ENCODE results near the gene PDE11A. TPM values are rescaled to one million over a fixed set of nuclear protein-coding genes. Genes with fewer than 3 reads are reported as not detected.
"Not testable (repeated sequence)": the region's sequence is repeated elsewhere in the genome, so short reads cannot be mapped to it uniquely, and the experiment has no call there.

The PDE11A gene
- total and polyA plus RNA-seq, 4 donors: 0.03 to 1.2 (median 0.58) TPM

DNA sequence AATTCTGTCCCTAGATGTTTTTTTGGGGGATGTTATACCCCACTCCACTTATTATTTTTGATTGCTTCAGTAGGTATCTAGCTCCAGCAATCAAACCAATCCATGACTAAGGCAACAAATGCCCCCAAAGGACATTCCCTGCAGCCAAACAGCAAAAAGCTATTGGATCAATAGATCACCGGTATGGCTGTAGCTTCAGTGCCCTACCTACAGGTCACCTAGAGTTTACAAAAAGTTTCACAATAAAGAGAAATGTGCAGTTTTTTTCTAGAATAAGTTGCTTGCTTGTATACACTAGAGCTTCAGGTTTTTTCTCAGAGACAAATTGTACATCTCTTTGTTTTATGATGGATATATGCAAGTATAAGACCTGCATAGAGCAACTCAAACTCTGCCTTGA, 27.7 kb downstream of the PDE11A start:
- DNase-seq (no peak), ATAC-seq (ENCODE audit: low FRiP score) (no peak)
- Histone ChIP-seq H3K4me3 (ENCODE audit: low read length in 2 of 2) (no peak overlapping the region), H3K36me3 (ENCODE audit: control insufficient read depth in 1 of 2, insufficient read depth in 2 of 2, low read length in 1 of 2) (no peaks in the 10 kb centered on the region), H3K9me3 (ENCODE audit: control insufficient read depth, low read length) (no peaks in the 10 kb centered on the region), H3K27me3 (ENCODE audit: control insufficient read depth in 1 of 2, insufficient read depth in 2 of 2, low read length in 1 of 2) (no peaks in the 10 kb centered on the region), H3K27ac (ENCODE audit: low read depth in 1 of 2, low read length in 2 of 2) (no peak overlapping the region), H3K4me1 (ENCODE audit: control insufficient read depth in 1 of 2, insufficient read depth in 2 of 2, low read length in 2 of 2) (no peaks in the 10 kb centered on the region)
- intact Hi-C loops (cut with DNase I): no loop called here
- 88 to 97% methylated on average over 1 of the region's 1 CpG for WGBS, 2 donors

DNA sequence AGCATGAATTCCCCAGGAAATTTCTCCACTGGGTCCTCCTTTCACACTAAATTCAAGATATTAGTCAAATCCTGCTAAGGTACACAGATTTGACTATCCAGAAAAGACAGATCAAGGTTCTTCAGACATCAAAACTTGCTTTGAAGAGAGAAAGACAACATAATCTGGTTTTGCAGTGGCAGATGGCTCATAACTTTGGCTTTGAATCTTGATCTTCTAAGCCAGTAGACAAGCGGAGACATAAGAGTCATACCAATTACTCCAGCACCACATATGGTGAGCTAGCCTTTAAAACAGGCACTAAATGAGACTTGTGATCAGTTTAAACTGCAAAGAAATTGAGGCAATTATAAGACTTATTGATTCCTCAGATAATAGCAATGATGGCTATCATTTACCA, 29.3 kb downstream of the PDE11A start:
- H3K27me3 ChIP-seq (ENCODE audit: control insufficient read depth in 1 of 2, insufficient read depth in 2 of 2, low read length in 1 of 2): no peaks in the 10 kb centered on the region
- H3K9me3 ChIP-seq (ENCODE audit: control insufficient read depth, low read length): no peaks in the 10 kb centered on the region
- H3K27ac ChIP-seq (ENCODE audit: low read depth in 1 of 2, low read length in 2 of 2): no peak overlapping the region
- H3K4me1 ChIP-seq (ENCODE audit: control insufficient read depth in 1 of 2, insufficient read depth in 2 of 2, low read length in 2 of 2): no peaks in the 10 kb centered on the region
- H3K4me3 ChIP-seq (ENCODE audit: low read length in 2 of 2): no peak overlapping the region
- ATAC-seq (ENCODE audit: low FRiP score): no peak
- H3K36me3 ChIP-seq (ENCODE audit: control insufficient read depth in 1 of 2, insufficient read depth in 2 of 2, low read length in 1 of 2): no peaks in the 10 kb centered on the region
- WGBS, 2 donors: 90 to 95% methylated on average over 1 of the region's 1 CpG
- intact Hi-C loops (cut with DNase I): no loop called here
- no peak for DNase-seq

DNA sequence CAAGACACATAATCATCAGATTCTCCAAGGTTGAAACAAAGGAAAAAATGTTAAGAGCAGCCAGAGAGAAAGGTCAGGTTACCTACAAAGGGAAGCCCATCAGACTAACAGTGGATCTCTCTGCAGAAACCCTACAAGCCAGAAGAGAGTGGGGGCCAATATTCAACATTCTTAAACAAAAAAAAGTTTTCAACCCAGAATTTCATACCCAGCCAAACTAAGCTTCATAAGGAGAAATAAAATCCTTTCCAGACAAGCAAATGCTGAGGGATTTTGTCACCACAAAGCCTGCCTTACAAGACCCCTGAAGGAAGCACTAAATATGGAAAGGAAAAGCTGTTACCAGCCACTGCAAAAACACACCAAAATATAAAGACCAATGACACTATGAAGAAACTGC, 39.0 kb downstream of the PDE11A start:
- H3K36me3 ChIP-seq (ENCODE audit: control insufficient read depth in 1 of 2, insufficient read depth in 2 of 2, low read length in 1 of 2); H3K27ac ChIP-seq (ENCODE audit: low read depth in 1 of 2, low read length in 2 of 2); DNase-seq; ATAC-seq (ENCODE audit: low FRiP score); intact Hi-C loops (cut with DNase I); H3K4me1 ChIP-seq (ENCODE audit: control insufficient read depth in 1 of 2, insufficient read depth in 2 of 2, low read length in 2 of 2); H3K9me3 ChIP-seq (ENCODE audit: control insufficient read depth, low read length); H3K4me3 ChIP-seq (ENCODE audit: low read length in 2 of 2); H3K27me3 ChIP-seq (ENCODE audit: control insufficient read depth in 1 of 2, insufficient read depth in 2 of 2, low read length in 1 of 2): not testable (repeated sequence)

DNA sequence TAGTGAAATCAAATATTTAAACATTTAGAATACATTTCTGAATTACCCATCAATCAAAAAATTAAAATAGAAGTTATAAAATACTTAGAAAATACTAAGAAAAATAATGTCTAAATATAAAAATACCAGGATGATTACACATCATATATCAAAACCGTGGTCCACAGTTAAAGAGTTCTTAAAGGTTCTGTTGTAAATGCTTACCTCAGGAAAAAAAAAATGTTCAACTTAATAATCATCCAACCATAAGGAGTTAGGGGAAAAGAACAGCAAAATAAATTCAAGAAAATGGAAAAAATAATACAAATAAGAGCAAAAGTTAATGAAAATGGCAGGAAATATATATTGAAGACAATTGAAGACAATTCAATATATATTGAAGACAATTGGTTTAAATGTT, 43.2 kb downstream of the PDE11A start:
- WGBS, 2 donors: 2 to 8% methylated on average over 1 of the region's 1 CpG

DNA sequence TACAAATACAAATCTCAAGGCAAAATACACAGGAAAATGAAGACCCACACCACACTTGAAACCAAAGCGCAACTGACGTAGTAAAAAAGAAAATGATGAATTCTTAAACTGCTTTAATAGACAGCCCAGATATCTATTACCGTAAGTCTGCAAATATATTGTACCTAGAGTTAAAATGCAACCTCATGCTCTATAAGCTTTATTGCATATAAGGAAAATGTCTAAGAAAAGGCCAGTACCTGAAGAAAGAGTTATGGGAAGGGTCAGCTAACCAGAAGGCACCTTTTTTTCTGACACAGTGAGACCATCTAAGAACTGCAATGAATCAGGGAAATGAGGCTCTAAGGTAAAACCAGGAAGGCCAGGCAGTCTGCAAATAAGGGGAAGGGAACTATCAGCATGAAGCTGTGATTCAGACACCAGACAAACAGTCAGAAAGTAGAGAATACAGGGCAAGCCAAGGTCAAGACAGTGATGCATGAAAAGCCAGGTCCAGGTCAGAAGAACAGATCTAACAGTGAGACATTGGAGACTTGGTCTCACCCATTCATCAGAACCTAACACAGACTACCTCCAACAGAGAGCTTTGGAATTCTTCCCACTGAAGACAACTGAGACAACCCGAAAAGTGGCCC, 46.9 kb downstream of the PDE11A start:
- intact Hi-C loops (cut with DNase I): no loop called here
- Histone ChIP-seq H3K4me3 (ENCODE audit: low read length in 2 of 2) (no peak overlapping the region), H3K36me3 (ENCODE audit: control insufficient read depth in 1 of 2, insufficient read depth in 2 of 2, low read length in 1 of 2) (no peaks in the 10 kb centered on the region), H3K27me3 (ENCODE audit: control insufficient read depth in 1 of 2, insufficient read depth in 2 of 2, low read length in 1 of 2) (no peaks in the 10 kb centered on the region), H3K4me1 (ENCODE audit: control insufficient read depth in 1 of 2, insufficient read depth in 2 of 2, low read length in 2 of 2) (no peaks in the 10 kb centered on the region), H3K27ac (ENCODE audit: low read depth in 1 of 2, low read length in 2 of 2) (no peak overlapping the region), H3K9me3 (ENCODE audit: control insufficient read depth, low read length) (peaks cover 1% of the 10 kb centered on the region)
- ATAC-seq (ENCODE audit: low FRiP score) (no peak), DNase-seq (no peak)
- WGBS, 2 donors: 87 to 90% methylated on average over 4 of the region's 4 CpGs

More for the DNA sequence above, 43.2 kb downstream of the PDE11A start:
- no peak for DNase-seq
- no peak overlapping the region for H3K4me3 ChIP-seq (ENCODE audit: low read length in 2 of 2)
- peaks cover 1% of the 10 kb centered on the region for H3K9me3 ChIP-seq (ENCODE audit: control insufficient read depth, low read length)
- no peak for ATAC-seq (ENCODE audit: low FRiP score)
- H3K27ac ChIP-seq (ENCODE audit: low read depth in 1 of 2, low read length in 2 of 2): no peak overlapping the region
- H3K27me3 ChIP-seq (ENCODE audit: control insufficient read depth in 1 of 2, insufficient read depth in 2 of 2, low read length in 1 of 2): no peaks in the 10 kb centered on the region
- H3K36me3 ChIP-seq (ENCODE audit: control insufficient read depth in 1 of 2, insufficient read depth in 2 of 2, low read length in 1 of 2): no peaks in the 10 kb centered on the region
- no peaks in the 10 kb centered on the region for H3K4me1 ChIP-seq (ENCODE audit: control insufficient read depth in 1 of 2, insufficient read depth in 2 of 2, low read length in 2 of 2)
- intact Hi-C loops (cut with DNase I): no loop called here

DNA sequence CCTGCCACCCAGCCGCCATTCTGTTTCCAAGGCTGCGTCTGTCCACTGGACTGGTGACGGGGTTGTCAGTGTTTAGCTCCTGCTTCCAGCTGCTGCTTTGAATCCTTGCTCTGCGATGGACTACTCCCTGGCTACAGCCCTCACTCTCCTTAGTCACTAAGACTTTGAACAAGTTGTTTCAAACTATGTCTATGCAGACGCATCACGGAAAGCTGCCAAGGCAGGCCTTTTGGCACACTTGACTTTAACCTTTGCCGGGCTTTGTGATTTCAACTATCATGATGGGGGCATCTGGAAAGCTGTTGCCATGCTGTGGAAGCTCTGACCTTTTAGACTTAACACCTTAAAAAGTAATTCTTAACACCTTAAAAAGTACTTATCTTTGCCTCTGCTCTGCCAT, 54.4 kb downstream of the PDE11A start:
- no peaks in the 10 kb centered on the region for H3K4me1 ChIP-seq (ENCODE audit: control insufficient read depth in 1 of 2, insufficient read depth in 2 of 2, low read length in 2 of 2)
- 54 to 62% methylated on average over 7 of the region's 7 CpGs for WGBS, 2 donors
- DNase-seq: no peak
- H3K36me3 ChIP-seq (ENCODE audit: control insufficient read depth in 1 of 2, insufficient read depth in 2 of 2, low read length in 1 of 2): no peaks in the 10 kb centered on the region
- intact Hi-C loops (cut with DNase I): no loop called here
- no peaks in the 10 kb centered on the region for H3K9me3 ChIP-seq (ENCODE audit: control insufficient read depth, low read length)
- H3K4me3 ChIP-seq (ENCODE audit: low read length in 2 of 2): no peak overlapping the region
- ATAC-seq (ENCODE audit: low FRiP score): no peak
- H3K27ac ChIP-seq (ENCODE audit: low read depth in 1 of 2, low read length in 2 of 2): no peak overlapping the region
- no peaks in the 10 kb centered on the region for H3K27me3 ChIP-seq (ENCODE audit: control insufficient read depth in 1 of 2, insufficient read depth in 2 of 2, low read length in 1 of 2)

DNA sequence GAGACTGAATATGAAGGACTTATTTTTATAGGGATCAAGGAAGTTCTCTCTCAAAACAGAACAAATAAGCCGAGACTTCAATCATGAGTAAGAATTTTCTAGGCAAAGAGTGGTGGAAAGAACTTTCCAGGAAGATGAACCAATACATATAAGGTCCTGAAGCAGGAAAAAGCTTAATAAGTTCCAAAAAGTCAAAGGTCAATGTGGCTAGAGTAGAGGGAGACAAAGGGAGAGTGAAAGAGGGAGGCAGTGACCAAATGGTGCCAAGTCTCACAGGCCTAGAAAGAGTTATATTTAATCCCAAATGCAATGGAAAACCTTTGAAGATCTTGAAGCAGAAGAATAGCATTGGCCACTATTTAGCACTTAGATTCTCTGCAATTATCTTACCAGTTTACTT, 56.0 kb downstream of the PDE11A start:
- 0% methylated on average over 1 of the region's 1 CpG for WGBS, 2 donors
- intact Hi-C loops (cut with DNase I): no loop called here
- no peak for DNase-seq
- Histone ChIP-seq H3K9me3 (ENCODE audit: control insufficient read depth, low read length) (no peaks in the 10 kb centered on the region), H3K27ac (ENCODE audit: low read depth in 1 of 2, low read length in 2 of 2) (no peak overlapping the region), H3K27me3 (ENCODE audit: control insufficient read depth in 1 of 2, insufficient read depth in 2 of 2, low read length in 1 of 2) (no peaks in the 10 kb centered on the region), H3K36me3 (ENCODE audit: control insufficient read depth in 1 of 2, insufficient read depth in 2 of 2, low read length in 1 of 2) (no peaks in the 10 kb centered on the region), H3K4me3 (ENCODE audit: low read length in 2 of 2) (no peak overlapping the region), H3K4me1 (ENCODE audit: control insufficient read depth in 1 of 2, insufficient read depth in 2 of 2, low read length in 2 of 2) (no peaks in the 10 kb centered on the region)
- ATAC-seq (ENCODE audit: low FRiP score): no peak

DNA sequence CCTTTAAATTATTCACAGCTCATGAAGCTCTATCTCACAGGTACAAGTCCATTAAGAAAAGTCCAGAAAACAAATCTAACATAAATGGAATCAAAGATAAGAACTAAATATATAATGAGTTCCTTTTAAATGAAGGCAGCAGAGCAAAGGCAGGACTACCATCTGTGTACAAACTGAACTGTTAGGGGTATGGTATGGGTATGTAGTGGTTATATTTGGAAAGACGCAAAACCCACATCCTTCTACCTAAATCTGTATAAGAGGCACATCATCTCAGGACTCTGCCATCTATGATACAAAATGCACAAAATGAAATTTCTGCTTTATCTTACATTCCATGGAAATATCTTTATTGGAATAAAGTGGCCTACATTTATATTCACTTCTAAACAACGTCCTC, 59.9 kb downstream of the PDE11A start:
- 81 to 83% methylated on average over 2 of the region's 2 CpGs for WGBS, 2 donors
- intact Hi-C loops (cut with DNase I): no loop called here
- no peaks in the 10 kb centered on the region for H3K27me3 ChIP-seq (ENCODE audit: control insufficient read depth in 1 of 2, insufficient read depth in 2 of 2, low read length in 1 of 2)
- ATAC-seq (ENCODE audit: low FRiP score) (no peak), DNase-seq (no peak)
- no peaks in the 10 kb centered on the region for H3K4me1 ChIP-seq (ENCODE audit: control insufficient read depth in 1 of 2, insufficient read depth in 2 of 2, low read length in 2 of 2)
- no peaks in the 10 kb centered on the region for H3K36me3 ChIP-seq (ENCODE audit: control insufficient read depth in 1 of 2, insufficient read depth in 2 of 2, low read length in 1 of 2)
- H3K9me3 ChIP-seq (ENCODE audit: control insufficient read depth, low read length): no peaks in the 10 kb centered on the region
- H3K4me3 ChIP-seq (ENCODE audit: low read length in 2 of 2): no peak overlapping the region
- no peak overlapping the region for H3K27ac ChIP-seq (ENCODE audit: low read depth in 1 of 2, low read length in 2 of 2)

DNA sequence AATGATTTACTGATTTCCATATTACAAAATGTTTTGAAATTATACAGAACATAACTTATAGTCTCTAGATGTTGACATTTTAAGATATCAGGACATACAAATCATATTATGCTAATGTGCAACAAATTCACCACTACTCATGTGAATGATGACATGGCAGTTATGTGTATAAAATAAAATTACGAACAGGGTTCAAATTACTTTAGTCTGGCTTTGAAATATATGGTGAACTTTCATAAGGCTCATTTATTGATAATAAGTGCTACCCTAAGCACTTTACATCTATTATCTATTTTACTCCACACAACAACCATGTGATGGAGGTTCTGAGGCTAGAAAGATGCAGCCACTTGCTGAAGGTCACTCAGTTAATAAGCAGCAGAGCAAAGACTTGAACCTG, 62.8 kb downstream of the PDE11A start:
- no peaks in the 10 kb centered on the region for H3K9me3 ChIP-seq (ENCODE audit: control insufficient read depth, low read length)
- WGBS, 2 donors: 78 to 82% methylated on average over 1 of the region's 1 CpG
- H3K27me3 ChIP-seq (ENCODE audit: control insufficient read depth in 1 of 2, insufficient read depth in 2 of 2, low read length in 1 of 2): no peaks in the 10 kb centered on the region
- H3K4me3 ChIP-seq (ENCODE audit: low read length in 2 of 2): no peak overlapping the region
- no peaks in the 10 kb centered on the region for H3K4me1 ChIP-seq (ENCODE audit: control insufficient read depth in 1 of 2, insufficient read depth in 2 of 2, low read length in 2 of 2)
- H3K27ac ChIP-seq (ENCODE audit: low read depth in 1 of 2, low read length in 2 of 2): no peak overlapping the region
- DNase-seq (no peak), ATAC-seq (ENCODE audit: low FRiP score) (no peak)
- no peaks in the 10 kb centered on the region for H3K36me3 ChIP-seq (ENCODE audit: control insufficient read depth in 1 of 2, insufficient read depth in 2 of 2, low read length in 1 of 2)
- intact Hi-C loops (cut with DNase I): no loop called here
